ENCODE measurements around the gene ASZ1. TPM values are rescaled to one million over a fixed set of nuclear protein-coding genes. Genes with fewer than 3 reads are reported as not detected.

Gene ASZ1
- total and polyA plus RNA-seq, 7 donors: not detected

DNA sequence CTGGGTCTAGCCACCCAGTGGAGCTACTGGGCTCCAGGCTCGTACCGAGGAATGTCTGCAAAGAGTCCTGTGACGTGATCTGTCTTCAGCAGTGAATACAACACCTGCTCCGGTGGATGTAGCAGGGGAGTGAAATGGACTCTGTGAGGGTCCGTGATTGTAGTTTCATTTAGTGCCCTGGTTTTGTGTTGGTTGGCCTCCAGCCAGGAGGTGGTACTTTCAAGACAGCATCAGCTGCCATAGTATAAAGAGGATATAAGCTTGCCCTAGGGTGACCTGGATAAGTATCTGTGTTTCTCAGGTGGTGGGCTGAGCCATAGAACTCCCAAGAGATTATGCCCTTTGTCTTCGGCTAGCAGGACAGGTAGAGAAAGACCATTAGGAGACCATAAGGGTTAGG lies 79.8 kb downstream of the ASZ1 start:
- no peaks in the 10 kb centered on the region for H3K27me3 ChIP-seq
- DNase-seq: no peak
- TF ChIP-seq, protein P1, sequence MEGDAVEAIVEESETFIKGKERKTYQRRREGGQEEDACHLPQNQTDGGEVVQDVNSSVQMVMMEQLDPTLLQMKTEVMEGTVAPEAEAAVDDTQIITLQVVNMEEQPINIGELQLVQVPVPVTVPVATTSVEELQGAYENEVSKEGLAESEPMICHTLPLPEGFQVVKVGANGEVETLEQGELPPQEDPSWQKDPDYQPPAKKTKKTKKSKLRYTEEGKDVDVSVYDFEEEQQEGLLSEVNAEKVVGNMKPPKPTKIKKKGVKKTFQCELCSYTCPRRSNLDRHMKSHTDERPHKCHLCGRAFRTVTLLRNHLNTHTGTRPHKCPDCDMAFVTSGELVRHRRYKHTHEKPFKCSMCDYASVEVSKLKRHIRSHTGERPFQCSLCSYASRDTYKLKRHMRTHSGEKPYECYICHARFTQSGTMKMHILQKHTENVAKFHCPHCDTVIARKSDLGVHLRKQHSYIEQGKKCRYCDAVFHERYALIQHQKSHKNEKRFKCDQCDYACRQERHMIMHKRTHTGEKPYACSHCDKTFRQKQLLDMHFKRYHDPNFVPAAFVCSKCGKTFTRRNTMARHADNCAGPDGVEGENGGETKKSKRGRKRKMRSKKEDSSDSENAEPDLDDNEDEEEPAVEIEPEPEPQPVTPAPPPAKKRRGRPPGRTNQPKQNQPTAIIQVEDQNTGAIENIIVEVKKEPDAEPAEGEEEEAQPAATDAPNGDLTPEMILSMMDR (IDR thresholded peaks at IDR 0.05): no peak
- TF ChIP-seq POLR2AphosphoS5 (IDR thresholded peaks at IDR 0.05) (no peak), POLR2A (IDR thresholded peaks at IDR 0.05) (no peak)
- no peak overlapping the region for H3K27ac ChIP-seq
- intact Hi-C loops (cut with DNase I): no loop called here
- no peaks in the 10 kb centered on the region for H3K36me3 ChIP-seq
- WGBS, 2 donors: 90 to 91% methylated on average over 6 of the region's 6 CpGs
- no peaks in the 10 kb centered on the region for H3K4me1 ChIP-seq
- H3K9me3 ChIP-seq: no peaks in the 10 kb centered on the region
- H3K4me3 ChIP-seq: no peak overlapping the region

DNA sequence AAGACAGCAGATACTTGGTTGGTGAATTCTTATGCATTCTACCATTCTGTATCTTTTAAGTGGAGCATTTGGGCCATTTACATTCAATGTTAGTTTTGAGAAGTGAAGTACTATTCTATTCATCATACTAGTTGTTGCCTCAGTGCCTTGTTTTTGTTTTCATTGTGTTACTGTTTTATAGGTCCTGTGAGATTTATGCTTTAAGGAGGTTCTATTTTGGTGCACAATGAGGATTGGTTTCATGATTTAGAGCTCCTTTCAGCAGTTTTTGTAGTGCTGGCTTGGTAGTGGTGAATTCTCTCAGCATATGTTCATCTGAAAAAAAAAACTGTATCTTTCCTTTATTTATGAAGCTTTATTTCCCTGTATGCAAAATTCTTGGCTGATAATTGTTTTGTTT lies 81.1 kb downstream of the ASZ1 start:
- DNase-seq: no peak
- H3K27me3 ChIP-seq: no peaks in the 10 kb centered on the region
- H3K4me1 ChIP-seq: no peaks in the 10 kb centered on the region
- H3K9me3 ChIP-seq: no peaks in the 10 kb centered on the region
- H3K36me3 ChIP-seq: no peaks in the 10 kb centered on the region
- H3K27ac ChIP-seq: no peak overlapping the region
- intact Hi-C loops (cut with DNase I): no loop called here
- TF ChIP-seq POLR2AphosphoS5 (IDR thresholded peaks at IDR 0.05): no peak
- no peak for TF ChIP-seq EP300 (IDR thresholded peaks at IDR 0.05)
- TF ChIP-seq, protein P1 (IDR thresholded peaks at IDR 0.05): no peak
- no peak for TF ChIP-seq POLR2A (IDR thresholded peaks at IDR 0.05)
- H3K4me3 ChIP-seq: no peak overlapping the region

DNA sequence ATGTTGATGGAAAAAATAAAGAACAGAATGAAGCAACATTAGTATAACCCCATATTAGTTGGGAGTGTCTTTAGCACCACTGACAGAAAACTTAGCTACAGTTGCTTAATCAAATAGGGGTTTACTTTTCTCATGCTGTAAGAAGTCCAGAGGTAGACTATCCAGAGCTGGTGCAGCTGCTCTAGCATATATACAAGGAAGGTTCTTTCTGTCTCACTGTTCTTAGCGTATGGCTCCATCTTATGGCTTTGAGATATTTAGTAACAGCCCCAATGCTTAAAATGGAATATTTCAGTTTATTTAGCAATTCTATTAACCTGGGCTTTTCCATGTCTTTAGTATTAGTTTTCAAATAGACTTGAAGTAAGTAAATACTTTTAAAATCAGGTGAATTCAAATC lies 89.3 kb downstream of the ASZ1 start:
- no peak for DNase-seq
- Histone ChIP-seq H3K36me3 (no peaks in the 10 kb centered on the region), H3K4me1 (no peaks in the 10 kb centered on the region), H3K9me3 (no peaks in the 10 kb centered on the region), H3K27me3 (no peaks in the 10 kb centered on the region), H3K27ac (no peak overlapping the region), H3K4me3 (no peak overlapping the region)
- TF ChIP-seq POLR2AphosphoS5 (IDR thresholded peaks at IDR 0.05): no peak
- TF ChIP-seq, protein P1 (IDR thresholded peaks at IDR 0.05): no peak
- no peak for TF ChIP-seq EP300 (IDR thresholded peaks at IDR 0.05)
- TF ChIP-seq POLR2A (IDR thresholded peaks at IDR 0.05): no peak
- intact Hi-C loops (cut with DNase I): no loop called here
- WGBS, 2 donors: 85 to 87% methylated on average over 1 of the region's 1 CpG

DNA sequence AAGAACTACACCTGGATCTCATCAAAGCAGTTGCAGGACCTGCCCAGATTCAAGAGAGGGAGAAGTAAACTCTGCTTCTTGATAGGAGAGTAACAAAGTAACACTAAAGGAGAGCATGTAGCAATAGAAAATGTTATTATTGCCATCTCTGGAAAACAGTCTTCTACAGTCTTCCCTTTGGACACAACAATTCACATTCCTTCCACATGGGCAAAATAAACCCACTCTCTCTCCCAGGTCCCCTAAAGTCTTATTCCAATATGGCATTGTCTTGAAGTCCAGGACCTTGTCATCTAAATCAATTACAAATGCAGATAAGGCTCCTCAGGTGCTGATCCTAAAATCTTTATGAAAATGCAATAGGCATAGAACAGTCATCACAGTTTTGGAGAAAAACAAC lies 94.1 kb downstream of the ASZ1 start:
- no peak for TF ChIP-seq POLR2A (IDR thresholded peaks at IDR 0.05)
- TF ChIP-seq, protein P1 (IDR thresholded peaks at IDR 0.05): no peak
- TF ChIP-seq POLR2AphosphoS5 (IDR thresholded peaks at IDR 0.05): no peak
- no peak for TF ChIP-seq EP300 (IDR thresholded peaks at IDR 0.05)
- Histone ChIP-seq H3K27me3 (no peaks in the 10 kb centered on the region), H3K36me3 (no peaks in the 10 kb centered on the region), H3K4me3 (no peak overlapping the region), H3K4me1 (no peaks in the 10 kb centered on the region), H3K9me3 (no peaks in the 10 kb centered on the region), H3K27ac (no peak overlapping the region)
- intact Hi-C loops (cut with DNase I): no loop called here
- no peak for DNase-seq

DNA sequence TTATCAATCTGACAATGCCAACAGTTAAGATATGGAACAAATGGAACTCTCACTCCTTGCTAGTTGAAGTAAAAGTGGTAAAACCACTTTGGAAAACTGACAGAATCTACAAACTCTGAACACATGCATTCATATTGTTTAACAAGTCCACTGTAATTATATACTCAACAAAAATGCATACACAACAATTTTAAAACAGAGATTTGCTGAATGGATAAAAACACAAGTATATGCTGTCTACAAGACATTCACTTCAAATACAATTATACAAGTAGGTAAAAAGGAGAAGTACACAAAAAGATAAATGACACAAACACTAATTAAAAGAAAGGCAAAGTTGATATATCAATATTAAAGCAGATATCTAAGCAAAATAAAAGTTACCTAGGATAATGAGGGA lies 95.3 kb downstream of the ASZ1 start:
- no peak for DNase-seq
- Histone ChIP-seq H3K36me3 (no peaks in the 10 kb centered on the region), H3K27me3 (no peaks in the 10 kb centered on the region), H3K4me1 (no peaks in the 10 kb centered on the region), H3K9me3 (no peaks in the 10 kb centered on the region), H3K4me3 (no peak overlapping the region), H3K27ac (no peak overlapping the region)
- intact Hi-C loops (cut with DNase I): no loop called here
- TF ChIP-seq POLR2AphosphoS5 (IDR thresholded peaks at IDR 0.05): no peak
- no peak for TF ChIP-seq POLR2A (IDR thresholded peaks at IDR 0.05)
- TF ChIP-seq, protein P1 (IDR thresholded peaks at IDR 0.05): no peak
- TF ChIP-seq EP300 (IDR thresholded peaks at IDR 0.05): no peak

Data from sigmoid colon (tissue), 7 donors.